ENCODE results near the gene MAPK9.

Gene MAPK9

DNA sequence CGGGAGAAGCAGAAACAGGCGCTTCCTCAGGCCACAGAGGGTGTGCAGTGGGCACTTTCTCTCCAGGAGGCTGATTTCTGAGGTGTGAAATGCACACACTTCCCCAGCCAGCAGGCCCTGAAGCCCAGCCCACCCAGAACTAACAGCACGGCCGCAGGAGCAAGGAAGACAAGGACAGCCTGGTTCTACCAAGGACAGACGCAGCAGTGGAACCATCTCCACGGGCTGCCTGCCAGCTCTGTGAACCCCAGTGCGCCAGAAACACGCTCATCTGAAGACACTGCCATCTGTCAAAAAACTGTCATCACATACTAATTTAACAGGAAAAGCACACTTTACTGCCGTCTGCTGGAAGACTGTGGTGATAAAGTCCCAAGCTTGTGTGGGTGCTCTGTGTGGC is 40.7 kb downstream of the MAPK9 start:
- intact Hi-C loops (cut with DNase I) = no loop called here
- DNase-seq = peak in 6 of 10 donors; percentile 40 to 91 (median 46)

GRCh38 chr5:180250329-180250728 is 41.6 kb downstream of the MAPK9 start:
- no peak for DNase-seq
- intact Hi-C loops (cut with DNase I) = no loop called here

DNA sequence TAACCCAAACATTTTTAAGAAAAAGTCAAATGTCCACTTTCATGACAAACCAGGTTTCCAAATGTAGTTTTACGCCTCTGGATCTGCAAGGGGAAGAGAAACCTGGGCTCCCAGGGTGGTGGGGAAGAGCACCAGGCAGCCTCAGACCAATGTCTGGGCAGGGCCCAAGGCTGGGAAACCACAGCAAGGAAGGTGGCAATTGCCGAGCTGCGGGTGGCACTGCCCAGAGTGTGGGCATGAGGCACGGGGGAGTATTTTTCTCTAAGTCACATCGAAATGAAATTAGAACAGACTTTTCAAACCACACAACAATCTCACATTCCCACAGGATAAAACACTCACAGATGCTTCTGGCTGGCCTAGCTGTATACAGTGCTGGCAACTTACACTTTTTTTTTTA is 50.3 kb downstream of the MAPK9 start:
- intact Hi-C loops (cut with DNase I) = no loop called here
- peak in 5 of 10 donors; percentile 7 to 87 (median 37) for DNase-seq

GRCh38 chr5:180238631-180239030 is 53.3 kb downstream of the MAPK9 start:
- DNase-seq = no peak
- intact Hi-C loops (cut with DNase I) = no loop called here

DNA sequence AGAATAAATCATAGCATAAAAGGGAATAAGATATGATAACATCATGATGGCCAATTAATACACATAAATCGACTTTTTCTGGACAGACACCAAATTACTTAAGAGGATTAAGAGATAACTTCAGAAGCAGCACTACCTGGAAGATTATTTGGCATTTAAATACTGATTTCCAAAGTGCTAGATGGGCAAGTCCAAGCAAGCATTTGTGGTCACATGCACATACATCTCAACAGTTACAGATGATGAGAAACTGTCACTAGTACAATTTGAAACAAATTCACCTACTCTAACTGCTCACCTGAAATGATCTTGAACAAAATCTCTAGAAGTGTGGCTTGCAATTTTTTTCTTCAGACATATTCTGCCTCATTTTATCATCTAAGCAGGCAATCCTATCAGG is 56.0 kb downstream of the MAPK9 start:
- intact Hi-C loops (cut with DNase I) = no loop called here
- no peak for DNase-seq

DNA sequence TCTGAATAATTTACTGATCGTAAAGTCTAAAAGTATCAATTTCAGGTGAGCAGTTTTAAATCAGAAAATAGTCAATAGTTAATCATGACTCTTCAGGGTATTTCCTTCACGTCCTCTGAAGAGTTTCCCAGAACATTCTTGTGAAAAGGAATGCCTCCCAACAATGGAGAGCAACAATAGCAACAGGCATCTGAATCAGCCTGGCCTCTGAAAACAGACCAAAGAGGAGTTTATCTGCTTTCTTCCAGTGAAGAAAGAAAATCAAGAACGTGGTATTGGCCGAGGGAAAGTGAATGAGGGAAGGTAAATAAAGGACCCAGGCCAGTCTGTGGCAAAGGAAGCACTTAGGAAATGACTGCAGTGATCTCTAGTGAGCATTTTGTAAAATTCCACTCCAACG is 56.8 kb downstream of the MAPK9 start:
- intact Hi-C loops (cut with DNase I) = no loop called here
- no peak for DNase-seq

- intact Hi-C loops (cut with DNase I) = no loop called here
- no peak for DNase-seq
Measured at GRCh38 chr5:180234271-180234670, 57.6 kb downstream of the MAPK9 start.

DNA sequence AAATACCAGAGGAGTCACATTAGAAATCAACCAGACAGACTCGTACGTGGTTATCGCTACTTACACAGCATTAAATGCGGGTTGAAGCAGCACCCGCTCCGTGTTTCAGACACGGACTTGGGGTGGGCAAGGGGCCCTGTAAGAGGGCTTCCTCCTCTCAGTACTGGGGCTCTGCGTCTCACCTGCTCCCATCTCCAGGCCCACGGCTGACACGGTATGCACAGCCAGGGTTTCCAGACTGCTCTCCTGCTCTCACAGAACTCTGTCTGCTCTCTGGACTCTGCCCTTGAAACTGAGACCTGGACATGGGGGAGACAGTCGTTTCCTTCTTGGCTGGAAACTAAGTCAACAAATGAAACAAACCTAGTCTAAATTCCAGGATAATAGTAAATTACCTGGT is 58.2 kb downstream of the MAPK9 start:
- DNase-seq = no peak
- intact Hi-C loops (cut with DNase I) = no loop called here

DNA sequence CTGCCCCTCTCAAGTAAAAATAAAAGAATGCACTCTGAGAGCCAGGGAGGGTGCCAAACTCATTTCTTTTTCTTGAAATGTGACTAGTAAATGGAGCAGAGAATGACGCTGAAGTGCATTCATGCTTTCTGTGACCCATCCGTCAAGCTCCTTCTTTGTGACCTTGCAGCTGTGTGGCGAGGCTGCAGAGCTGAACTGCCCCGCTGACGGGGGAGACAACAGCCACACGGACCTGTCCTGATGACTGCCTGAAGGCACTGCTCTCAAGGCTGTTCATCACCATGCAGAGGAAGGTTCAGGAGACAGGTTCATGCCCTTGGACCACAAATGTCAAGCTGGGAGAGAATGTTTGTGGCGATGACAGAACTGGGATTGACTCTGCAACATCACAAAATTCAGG is 61.9 kb downstream of the MAPK9 start:
- DNase-seq = no peak
- intact Hi-C loops (cut with DNase I) = no loop called here

DNA sequence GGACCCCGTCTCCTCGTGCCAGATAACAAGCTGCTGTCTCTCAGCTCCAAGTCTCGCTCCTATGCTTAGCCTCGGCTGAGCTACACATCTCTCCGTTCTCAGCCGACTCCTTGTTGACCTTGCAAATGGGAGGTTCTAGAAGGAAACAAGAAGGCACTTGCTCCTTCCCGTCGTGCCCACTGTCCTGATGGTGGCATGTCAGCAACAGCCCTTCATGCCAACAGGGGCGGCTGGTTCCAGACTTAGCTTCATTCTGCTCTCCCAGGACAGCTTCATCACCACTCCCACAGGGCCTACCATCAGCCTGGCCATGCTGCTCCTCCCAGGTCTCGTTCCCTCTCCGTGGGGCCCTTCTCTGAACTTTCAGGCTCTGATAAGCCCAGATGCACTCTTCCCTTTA is 69.8 kb downstream of the MAPK9 start:
- intact Hi-C loops (cut with DNase I) = no loop called here
- DNase-seq = peak in 1 of 10 donors; percentile 46

DNA sequence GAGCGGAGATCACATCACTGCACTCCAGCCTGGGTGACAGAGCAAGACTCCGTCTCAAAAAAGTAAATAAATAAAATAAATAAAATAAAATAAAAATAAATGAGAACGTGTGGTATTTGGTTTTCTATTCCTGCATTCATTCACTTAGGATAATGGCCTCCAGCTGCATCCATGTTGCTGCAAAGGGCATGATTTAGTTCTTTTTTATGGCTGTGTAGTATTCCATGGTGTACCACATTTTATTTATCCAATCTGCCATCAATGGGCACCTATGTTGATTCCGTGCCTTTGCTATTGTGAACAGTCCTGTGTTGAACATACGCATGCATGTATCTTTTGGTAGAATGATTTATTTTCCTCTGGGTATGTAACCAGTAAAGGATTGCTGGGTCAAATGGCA is 74.1 kb downstream of the MAPK9 start:
- DNase-seq = no peak
- intact Hi-C loops (cut with DNase I) = no loop called here

DNA sequence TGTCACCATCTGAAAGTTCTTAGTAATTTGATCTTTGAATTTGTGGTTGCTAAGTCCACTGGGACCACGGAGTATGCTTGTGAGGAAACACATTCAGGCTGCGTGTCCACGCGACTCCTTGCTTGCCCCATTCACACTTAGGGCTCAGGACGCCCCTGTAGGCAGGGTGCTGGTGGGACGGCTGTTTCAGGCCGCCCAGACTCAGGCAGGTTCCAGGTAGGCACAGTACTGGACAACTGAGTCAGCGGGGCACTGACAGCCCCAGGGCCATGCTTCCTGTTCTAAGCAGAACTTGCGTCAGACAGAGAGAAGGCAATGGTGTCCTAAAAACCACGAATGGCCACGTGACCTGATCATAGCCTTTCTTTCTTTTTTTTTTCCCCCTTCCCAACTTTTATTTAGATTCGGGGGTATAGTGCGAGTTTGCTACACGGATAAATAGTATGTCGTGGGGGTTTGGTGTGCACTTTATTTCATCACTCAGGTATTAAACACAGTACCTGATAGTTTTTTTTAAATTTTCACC is 75.2 kb downstream of the MAPK9 start:
- intact Hi-C loops (cut with DNase I) = no loop called here

DNA sequence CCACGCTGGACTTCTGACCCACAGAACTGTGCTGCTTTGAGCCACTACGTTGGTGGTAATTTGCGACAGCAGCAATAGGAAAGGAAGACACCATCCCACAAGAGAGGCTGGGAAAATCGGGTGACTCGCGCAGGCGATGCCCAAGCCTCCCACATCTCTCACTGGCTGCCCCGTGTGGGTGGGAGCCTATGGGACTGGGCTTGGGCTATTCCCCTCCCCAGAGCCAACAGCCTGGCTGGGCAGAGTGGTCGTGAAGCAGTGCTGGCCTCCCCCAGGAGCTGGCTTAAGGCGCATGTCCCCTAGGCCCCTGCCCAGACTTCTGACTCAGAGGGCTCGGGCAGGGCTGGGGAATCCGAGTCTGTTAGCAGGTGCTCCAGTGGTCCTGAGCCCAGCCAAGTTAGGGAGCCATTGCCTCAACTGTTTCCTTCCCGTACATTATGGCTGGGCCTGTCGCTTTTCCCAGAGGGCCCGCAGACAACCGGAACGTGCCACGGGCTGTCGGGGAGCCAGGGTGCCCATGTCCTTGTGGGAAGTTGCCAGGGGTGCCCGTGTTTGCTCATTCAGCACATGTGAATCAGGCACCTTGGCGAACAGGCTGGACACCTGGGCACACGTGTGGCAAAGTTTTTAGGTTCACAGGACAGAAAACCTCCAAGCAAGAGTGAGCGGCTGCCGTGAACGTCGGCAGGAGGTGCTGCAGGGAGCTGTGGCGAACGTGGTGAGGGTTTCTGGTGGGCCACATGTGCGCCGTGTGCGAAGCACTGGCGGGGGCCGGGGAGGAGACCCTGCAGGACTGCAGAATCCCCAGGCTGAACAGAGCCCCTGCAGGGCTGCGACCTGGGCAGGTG is 75.9 kb downstream of the MAPK9 start:
- intact Hi-C loops (cut with DNase I) = no loop called here
- DNase-seq = peak in 1 of 10 donors; percentile 77

More for the DNA sequence above, 75.2 kb downstream of the MAPK9 start:
- DNase-seq = no peak

DNA sequence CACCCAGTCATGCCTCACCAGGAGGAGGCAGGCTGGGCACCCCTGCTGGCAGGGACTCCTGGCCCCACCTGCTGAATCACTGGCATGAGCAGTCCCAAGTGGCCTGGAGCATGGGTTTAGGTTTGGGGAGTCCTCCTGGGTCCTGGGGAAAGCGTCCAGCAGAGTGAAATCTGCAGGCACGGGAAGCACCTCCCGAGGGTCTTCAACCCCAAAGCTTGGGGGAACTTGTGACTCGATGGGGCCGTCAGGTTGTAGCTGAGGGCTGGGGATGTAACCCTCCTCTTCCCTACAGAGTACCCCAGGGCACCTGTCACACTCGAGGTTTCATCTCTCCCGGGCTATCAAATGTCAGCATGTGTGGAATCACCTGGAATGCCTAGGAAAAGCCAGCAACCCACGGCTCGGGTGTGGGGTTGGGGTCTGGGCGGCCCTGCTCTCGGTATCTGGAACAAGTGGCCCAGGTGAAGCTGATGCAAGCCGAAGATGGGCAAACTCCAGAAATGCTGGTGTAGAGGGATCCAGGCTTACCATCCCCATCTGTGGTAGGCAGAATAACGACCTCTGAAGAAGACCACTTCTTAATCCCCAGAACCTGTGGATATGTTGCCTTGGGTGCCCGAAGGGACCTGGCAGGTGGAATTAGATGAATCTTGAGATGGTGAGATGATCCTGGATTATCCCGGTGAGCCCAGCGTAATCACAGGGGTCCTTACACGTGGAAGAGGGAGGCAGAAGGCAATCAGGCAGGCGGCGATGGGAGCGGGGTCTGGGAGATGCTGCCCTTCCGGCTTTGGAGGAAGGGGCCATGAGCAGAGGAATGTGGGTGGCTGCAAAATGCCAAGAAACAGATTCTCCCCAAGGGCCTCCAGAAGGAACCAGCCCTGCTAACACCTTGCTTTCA is 76.8 kb downstream of the MAPK9 start:
- no peak for DNase-seq
- intact Hi-C loops (cut with DNase I) = no loop called here

- no peak for DNase-seq
- intact Hi-C loops (cut with DNase I) = no loop called here
Measured at GRCh38 chr5:180213657-180214207, 78.2 kb downstream of the MAPK9 start.

GRCh38 chr5:180213256-180213600 is 78.7 kb downstream of the MAPK9 start:
- DNase-seq = no peak
- intact Hi-C loops (cut with DNase I) = no loop called here

- intact Hi-C loops (cut with DNase I) = no loop called here
- DNase-seq = no peak
Measured at GRCh38 chr5:180212363-180213255, 79.3 kb downstream of the MAPK9 start.

DNA sequence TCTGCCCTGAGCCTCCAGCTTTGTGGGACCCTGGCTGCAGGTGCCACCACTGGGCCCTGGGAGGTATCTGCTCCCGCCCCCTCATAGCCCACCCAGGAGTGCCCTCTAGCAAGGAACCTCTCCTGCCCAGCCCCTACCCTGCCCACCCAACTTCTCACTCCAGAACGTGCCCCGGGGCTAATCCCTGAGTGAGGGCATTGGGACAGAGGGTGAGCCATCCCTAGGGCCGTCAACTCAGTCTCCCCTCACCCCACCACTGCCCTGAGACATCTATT is 80.2 kb downstream of the MAPK9 start:
- intact Hi-C loops (cut with DNase I) = no loop called here

DNA sequence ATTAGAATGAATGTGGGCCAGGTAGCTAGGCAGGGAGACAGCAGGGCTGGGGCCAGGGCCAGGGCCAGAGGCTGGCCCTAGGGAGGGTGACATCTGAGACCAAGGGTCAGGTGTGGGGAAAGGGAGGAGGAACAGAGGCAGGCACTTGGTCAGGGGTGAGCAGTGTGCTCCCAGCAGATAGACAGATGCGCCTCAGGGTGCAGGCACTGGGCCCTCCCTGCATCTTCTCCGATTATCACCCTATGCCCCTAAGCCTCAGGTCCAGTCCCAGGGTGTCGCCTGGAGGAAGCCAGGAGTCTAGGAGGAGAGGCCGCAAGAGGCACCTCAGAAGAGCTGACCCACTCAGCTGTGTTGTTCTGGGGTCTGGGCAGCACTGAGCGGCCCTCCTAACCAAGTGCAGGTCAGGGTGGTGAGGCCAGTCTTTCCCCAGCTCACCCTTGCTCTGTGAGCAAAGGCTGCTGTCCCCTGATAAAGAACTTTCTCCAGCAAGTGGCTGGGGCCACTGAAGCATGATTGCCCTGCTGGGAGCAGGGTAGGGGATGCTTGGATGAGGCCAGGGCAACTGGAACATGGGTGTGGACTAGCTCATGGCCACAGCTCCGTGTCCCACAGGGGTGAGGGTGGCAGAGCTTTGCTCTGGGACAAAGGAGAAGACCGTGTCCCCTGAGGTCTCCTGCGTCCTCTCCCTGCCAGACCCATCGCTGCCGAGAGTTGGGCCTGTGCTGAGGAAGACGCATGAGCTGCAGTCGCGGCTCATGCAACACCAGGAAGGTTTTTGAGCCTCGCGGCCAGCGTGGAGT is 80.7 kb downstream of the MAPK9 start:
- intact Hi-C loops (cut with DNase I) = no loop called here

More for the DNA sequence above, 80.2 kb downstream of the MAPK9 start:
- DNase-seq = no peak

More for the DNA sequence above, 80.7 kb downstream of the MAPK9 start:
- peak in 2 of 10 donors; percentile 77 to 82 for DNase-seq

Measured in posterior cingulate gyrus (tissue), 11 donors.